NCI-H2196 (cell line): Measurements from ENCODE around the gene ASTN2.
"Not testable (repeated sequence)": the region's sequence is repeated elsewhere in the genome, so short reads cannot be mapped to it uniquely, and the experiment has no call there.

ENCODE experiments used
- DNase-seq: peaks from one replicate; lab custom pipeline; 2025; ENCODE audit not compliant: unreplicated experiment; lab: John Stamatoyannopoulos, UW

The ASTN2 gene

DNA sequence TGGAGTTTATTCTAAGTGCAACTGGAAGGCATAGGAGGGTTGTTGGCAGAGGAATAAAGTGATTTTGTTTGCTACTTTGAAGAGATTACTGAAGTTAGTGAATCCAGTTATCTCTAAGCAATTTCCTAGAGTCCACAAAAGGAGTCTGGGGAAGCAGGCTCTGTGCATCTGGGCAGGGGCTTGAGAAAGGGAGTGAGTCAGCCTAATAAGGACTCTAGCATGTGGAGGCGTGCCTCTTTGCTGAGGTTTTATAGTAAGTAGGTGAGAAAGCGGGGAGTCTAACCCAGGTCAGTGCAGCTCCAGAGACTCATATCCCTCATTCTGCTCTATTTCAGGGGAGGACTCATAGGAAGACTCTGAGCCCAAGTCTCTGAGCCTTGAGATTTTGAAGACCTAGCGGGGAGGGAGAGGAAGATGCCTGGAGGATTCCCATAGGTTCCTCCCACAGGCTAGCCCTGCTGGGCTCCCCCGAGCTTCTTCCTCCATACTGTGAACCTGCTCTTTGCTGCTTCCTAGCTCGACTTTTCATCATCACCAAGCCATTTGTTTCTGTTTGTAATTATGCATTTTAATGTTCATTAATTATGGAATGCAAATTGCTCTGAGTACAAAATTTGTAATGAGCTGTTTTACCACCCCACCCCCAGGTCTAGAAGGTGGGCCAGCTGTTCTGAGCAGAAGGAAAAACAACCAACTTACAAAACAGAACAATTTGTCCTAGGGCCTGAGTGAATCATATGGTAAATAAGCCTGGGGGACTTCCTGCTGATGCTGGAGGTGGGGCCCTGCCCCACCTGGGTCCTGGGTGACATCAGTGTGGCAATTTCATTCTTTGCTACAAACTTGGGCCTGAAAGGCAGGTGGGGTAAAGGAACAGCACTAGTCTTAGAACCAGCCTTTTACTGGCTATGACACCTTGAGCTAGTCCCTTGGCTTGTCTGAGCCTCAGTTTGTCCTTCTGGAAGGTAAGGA lies 577.6 kb downstream of the ASTN2 start:
- no peak for DNase-seq

DNA sequence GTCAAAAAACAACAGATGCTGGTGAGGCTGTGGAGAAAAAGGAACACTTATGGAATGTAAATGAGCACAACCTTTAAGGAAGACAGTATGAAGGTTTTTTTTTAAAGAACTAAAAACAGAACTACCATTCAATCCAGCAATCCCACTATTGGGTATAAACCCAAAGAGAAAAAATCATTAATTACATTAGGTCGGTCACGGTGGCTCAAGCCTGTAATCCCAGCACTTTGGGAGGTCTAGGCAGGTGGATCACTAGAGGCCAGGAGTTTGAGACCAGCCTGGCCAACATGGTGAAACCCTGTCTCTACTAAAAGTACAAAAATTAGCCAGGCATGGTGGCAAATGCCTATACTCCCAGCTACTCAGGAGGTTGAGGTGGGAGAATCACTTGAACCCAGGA lies 584.5 kb downstream of the ASTN2 start:
- DNase-seq = not testable (repeated sequence)

DNA sequence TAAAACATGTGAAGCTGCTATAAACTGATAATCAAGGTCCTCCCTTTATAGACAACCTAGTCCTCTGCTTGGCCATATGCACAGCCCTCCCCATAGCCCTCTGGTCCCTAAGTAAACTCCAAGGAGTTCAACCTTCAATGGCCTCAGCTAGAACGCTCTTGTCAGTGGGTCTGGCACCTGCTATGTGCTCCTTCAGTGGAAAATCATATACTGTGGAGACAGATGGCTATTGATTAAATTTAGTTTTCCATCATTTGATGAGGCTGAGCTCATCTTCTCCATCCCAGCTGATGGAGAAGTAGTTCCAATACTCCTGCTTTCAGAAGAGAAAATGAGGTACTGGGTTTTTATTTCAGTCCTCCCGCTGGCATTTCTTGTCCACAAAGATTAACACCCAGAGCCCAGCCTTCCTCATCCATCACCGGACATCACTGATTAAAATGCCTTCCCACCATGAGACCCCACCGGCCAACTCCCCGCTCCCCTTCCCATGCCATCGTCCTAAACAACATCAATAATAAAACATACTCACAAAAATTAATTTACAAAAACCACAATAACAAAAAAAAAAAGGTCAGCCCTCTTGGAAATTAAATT lies 593.1 kb downstream of the ASTN2 start:
- DNase-seq = no peak

DNA sequence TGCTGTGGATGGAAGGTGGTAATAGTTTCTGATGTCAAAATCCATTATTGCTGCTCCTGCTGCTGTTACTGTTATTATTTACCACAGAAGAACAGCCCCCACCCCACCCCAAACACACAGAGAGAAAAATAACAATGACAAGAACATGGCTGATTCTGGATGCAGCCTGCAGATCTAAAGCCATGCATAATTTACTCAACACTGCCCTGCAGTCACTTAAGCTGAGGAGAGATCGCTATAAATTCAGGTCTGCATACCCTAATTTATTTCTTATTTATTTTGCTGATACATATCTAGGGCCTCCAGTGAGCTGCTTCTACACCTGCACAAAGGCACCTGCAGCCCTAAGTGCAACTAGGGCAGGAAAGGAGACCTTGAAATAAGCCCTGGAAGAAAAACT lies 595.7 kb downstream of the ASTN2 start:
- DNase-seq = no peak

DNA sequence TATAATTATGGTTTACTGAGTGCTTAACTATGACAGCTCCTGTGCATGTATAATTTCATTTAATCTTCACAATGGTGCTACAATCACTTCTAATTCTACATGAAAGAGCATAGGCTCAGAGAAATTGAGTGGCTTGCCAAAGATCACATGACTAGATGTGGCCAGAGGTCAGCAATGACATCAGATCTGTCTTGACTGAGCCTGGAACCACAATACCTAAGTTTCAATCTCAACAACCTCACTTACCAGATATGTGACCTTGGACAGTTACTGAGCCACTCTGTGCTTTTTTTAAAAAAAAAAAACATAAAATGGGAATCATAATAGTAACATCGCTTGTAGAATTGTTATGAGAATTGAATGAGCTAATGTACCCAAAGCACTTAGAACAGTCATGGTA lies 597.1 kb downstream of the ASTN2 start:
- no peak for DNase-seq

DNA sequence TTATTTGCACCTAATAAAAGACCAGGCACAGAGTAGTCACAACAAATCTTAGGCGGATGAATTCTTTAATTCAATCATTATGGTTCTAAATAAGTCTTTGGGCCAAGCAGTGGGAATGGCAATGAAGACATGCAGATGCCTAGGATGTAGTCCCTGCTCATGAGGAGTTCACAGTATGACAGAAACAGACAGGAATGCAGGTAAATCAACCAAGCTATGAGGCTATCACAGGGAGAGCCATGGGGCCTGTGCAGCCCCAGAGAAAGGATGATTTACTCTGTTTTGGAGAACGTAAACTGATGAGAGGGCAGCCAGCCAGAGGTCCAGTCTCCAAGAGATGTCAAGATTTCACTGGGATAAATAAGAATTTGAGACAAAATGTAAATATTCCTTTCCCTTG lies 598.4 kb downstream of the ASTN2 start:
- DNase-seq = no peak

DNA sequence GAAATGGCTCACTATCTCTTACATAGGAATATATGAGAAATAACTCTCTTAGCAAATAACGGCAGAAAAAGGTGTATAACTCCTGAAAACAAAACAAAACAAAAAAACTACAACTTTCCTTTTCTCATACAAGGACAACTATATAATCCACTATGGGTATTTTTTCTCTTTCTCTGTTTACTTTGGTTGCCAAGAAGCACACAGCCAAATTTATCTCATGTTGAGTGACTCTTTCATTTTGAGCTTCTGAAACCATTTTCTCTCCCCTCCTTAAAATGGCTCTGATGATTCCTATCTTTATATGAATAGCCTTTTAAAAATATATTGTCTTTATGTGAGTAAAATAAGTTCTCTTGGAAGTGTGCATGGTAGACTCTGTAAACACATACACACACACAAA lies 599.0 kb downstream of the ASTN2 start:
- no peak for DNase-seq

DNA sequence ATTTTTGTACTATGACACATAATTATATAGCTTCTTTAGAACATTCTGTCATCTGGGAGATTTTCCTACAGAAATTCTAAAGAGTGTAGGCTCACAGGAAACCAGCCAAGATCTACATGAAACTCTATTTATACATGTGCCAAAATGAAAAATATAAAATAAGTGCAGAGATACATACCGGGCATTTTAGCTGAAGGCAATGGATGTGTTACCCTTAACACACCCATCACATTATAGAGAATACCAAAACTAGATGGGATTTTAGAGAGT lies 601.9 kb downstream of the ASTN2 start:
- DNase-seq = no peak

DNA sequence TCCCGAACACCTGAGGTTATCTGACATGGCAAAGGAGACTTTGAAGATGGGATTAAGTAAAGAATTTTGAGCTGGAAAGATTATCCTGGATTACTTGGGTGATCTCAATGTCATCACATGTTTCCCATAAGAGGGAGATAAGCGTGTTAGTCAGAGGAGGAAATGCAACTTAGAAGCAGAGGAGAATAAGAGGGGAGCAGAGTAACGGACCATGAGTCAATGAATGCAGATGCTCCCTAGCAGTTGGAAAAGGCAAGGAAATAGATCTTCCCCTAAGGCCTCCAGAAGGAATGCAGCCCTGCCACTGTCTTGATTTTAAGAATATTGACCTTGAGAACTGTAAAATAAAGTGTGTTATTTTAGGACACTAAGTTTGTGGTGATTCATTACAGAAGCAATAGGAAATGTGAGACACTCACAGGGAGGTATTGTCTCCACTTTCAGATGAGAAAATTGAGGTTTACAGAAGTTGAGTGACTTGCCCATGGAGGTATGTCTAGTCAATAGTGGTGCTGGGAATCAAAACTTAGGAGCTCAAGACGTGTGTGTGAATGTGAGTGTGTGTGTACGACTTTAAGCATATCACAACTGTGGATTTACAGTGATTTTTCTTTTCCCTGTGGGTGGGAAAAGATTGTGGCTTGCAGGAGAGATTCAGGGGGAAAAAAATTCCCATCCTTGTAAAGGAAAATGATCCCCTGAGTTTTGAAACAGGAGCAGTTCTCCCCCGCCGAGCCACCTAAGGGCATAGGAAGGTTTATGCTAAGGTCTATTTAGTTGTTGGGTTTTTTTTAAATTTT lies 602.4 kb downstream of the ASTN2 start:
- DNase-seq = no peak

DNA sequence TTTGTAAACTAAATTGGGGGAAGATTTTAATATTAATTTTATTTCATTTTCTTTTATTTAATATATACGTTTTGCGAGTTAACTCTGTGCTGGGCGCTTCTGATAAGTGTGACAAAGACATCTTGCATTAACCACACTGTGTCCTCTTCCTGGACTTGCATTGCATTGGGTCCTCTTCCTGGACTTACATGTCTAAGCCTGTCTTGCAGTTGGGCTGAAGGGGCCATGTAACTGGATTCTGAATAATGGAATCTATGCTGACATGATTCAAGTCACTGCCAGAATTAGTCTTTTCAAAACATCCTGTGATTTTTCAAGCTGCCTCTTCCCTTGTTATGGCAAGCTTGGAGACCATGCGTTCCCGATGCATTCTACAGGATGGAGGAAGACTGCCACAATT lies 605.2 kb downstream of the ASTN2 start:
- DNase-seq = no peak

DNA sequence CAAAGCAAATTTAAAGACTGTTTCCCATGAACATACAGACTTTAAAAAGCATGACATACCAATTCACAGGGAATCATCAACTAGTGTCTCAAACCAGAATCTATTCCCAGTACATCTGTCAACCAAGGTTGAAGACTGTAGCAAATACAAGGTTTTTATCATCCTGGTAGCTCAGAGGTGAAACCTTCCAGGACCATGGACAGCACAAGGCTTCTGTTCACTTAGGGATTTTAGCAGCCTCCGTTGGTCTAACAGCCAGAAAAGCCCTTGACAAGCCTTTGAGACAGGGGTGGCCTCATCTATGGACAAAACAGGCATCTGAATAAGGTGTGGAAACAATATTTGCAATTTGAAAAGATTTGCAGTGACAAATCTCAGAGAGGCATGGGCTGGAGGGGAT lies 608.8 kb downstream of the ASTN2 start:
- DNase-seq = no peak

DNA sequence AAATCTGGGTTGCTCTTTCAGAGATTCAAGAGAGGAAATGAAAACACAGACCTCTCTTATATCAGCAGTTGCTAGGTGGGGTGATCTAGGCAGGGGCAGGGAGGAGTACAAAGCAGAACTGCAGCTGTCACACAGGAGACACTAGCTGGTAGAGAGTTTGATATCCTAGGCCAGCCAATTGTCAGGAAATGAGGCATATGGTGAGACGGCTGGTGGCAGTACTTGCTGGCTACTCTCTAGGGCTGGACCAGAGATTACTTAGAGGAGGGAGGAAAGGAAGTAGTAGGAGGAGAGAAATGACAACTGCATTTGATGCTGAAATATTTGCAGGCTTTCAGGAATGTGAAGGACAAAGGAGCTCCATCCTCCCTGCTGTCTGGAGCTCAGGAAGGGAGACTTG lies 614.0 kb downstream of the ASTN2 start:
- DNase-seq = no peak

DNA sequence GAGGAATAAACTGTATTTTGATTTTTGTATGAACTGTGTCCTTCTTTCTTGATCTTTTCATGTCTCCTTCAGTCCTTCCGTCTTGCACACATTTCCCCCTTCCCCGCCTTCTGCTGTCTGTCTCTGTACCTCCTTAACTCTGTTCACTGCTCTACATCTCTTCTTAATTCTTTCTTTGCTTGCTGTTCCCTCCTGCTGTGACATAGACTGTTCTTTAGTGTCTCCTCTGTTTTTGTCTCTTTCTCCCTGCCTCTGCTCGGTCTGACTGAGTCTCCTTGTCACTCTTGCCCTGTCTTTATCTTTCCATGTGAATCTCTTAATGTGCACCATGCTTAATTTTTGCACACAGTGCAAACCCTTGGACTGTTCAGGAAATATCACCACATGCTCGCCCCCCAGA lies 614.8 kb downstream of the ASTN2 start:
- no peak for DNase-seq

DNA sequence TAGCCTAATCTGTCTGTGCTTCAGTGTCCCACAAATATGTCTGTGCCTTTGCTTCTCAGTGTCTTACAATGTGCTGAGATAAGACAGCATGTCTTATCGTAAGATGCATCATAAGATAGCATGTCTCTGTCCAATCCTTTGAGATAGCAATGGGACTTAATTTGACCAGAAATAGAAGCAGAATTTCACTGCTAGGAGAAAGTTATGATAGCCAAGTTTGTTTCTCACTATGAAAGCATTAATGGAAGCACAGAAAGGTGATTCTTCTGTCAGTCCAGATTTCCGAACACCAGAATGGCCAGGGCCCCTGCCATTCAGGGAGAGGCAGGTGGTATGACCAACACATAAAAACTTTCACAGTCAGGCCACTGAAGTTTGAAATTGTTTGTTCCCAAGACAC lies 616.3 kb downstream of the ASTN2 start:
- DNase-seq = no peak

DNA sequence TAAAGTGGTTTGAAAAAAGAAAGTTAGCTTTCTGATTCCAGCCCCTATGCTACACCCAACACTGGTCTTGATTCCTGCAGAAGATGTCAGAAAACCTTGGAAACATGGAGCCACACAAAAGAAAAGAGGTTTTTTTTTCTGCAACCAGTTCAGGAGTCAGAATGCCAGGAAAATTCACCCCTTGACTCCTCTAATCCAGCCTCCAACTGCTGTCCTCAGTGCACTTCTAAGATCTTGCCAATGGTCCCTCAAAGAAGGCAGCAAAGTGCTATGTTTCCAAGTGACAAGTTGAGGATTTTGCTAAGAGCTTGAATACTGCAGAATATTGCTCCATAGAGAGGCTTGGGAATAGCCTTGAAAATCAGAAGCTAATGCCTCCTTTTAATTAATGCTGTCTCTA lies 617.6 kb downstream of the ASTN2 start:
- no peak for DNase-seq

DNA sequence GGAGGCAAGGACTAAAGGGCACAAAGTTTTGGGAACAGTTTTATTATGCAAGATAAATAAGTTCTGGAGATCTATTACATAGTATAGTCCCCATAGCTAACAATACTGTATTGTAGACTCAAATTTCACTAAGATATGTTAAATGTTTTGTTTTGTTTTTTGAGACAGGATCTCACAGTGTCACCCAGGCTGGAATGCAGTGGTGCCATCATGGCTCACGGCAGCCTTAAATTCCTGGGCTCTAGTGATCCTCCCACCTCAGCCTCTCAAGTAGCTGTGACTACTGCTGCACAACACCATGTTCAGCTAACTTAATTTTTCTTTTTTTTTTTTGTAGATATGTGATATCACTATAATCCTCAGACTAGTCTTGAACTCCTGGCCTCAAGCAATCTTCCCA lies 618.2 kb downstream of the ASTN2 start:
- no peak for DNase-seq

DNA sequence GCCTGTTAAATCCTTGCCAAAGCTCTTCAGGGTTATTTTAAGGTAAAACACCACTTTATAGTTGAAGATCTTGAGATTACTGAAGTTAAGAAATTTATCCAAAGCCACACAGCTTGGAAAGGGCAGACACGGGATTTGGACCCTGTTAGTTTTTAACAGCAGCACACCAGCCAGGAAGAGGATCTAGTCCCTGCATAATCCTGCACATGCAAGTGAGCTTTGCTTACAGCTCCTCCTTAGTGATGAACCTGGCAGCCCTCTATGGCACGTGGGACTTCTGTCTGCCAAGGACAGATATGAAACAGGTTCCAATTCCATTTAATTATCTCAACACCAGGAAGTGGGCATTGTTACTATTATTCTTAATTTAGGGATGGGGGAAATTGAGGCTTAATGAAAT lies 619.0 kb downstream of the ASTN2 start:
- DNase-seq = no peak

DNA sequence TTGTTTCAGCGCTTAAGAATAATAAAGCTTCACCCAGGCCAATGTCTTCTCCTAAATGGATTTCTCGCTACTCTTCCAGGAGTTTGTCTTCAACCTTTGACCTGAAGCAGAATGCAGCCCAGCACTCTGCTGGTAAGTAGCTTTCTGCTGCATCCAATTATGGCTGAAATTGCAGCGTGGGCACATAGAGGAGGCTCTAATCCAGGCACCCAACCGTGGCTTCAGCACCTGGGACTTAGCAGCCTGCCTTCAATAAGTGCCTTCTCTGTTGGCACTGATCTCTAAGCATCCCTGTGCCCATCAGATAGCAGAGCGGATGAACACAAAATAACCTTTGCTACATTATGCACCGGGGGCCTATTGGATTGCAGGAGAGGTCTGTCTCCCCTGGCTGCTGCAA lies 622.6 kb downstream of the ASTN2 start:
- DNase-seq = no peak

DNA sequence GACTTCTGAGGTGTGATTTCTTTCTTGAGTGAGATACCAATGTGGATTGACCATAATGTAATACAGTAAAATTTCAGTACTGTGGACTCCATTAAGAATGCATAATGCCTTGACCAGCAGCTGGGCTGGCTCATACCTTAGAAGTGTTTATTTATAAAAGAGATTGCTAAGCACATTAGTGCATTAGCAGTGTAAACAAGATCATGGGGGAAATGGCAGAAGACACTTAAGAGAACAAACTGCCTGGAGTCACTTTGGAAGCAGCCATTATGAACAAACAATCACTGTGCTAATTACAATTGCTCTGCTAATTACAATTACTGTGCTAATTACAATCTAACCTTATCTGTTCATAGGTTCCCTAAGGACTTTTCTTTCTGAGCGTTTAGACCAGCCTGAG lies 623.5 kb downstream of the ASTN2 start:
- DNase-seq = no peak

DNA sequence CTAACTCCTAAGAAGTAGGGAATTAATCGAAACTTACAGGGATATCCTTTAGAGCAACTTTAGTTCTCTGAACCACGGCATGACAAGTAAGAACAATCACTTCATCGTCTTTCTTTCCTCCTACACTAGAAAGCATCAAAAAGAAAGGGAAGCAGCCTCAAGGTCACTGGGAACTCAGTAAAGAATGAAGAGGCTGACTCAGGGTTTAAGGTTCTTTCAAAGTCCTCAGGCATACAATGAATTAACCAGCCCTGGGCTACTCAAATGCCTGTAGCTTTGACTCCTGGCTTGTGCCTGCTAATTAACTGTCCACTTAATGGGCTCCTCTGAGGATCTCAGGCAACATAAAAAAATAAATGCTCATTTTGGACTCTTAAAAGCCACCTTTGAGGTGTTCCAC lies 625.8 kb downstream of the ASTN2 start:
- no peak for DNase-seq

DNA sequence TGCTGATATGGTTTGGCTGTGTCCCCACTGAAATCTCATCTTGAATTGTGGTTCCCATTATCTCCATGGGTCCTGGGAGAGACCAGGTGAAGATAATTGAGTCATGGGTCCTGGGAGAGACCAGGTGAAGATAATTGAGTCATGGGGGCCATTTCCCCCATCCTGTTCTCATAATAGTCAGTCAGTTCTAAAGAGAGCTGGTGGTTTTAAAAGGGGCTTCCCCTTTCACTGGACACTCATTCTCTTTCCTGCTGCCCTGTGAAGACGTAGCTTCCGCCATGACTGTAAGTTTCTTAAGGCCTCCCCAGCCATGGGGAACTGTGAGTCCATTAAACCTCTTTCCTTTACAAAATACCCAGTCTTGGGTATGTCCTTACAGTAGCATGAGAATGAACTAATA lies 628.1 kb downstream of the ASTN2 start:
- DNase-seq = no peak

DNA sequence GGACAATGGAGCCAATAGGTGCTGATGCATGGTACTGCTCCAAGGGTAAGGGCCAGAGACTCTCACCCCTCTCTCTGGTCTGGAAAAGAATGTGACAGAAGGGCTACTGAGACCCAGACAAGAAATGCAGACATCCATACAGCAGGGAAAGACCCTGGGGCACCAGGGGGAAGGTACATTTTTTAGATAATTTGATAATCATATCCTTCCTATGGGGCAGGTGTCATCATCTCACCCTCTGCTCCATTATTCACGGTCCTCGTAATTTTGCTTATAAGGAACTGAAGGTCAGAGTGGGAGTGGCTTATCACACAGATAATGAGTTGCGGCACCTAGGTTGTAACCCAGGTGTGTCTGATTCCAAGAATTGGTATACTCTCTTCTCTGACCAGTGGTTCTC lies 637.7 kb downstream of the ASTN2 start:
- DNase-seq = no peak
